Activated T-helper 2 cell treated with anti-CD3 and anti-CD28 coated beads, Interferon-gamma antibody, Interleukin-2, Interleukin-4, amounts not matched to agents 10 μg/mL and 5 μg/mL and 100 μg/mL, durations not matched to agents 14 hours and 24 hours and 36 hours (primary cell): ENCODE results near the gene GIGYF2. TPM values are rescaled to one million over a fixed set of nuclear protein-coding genes. Genes with fewer than 3 reads are reported as not detected.
"Not testable (repeated sequence)": the region's sequence is repeated elsewhere in the genome, so short reads cannot be mapped to it uniquely, and the experiment has no call there.

Source experiments
- DNase-seq: peaks from one replicate; pipeline ENCODE4 v3.0.0; 2021; ENCODE audit warnings: low spot score
- H3K27ac Mint-ChIP-seq: one replicate; pipeline ENCODE4 v1.8.0; 2021; ENCODE audit warnings: mixed read lengths
- H3K27me3 Mint-ChIP-seq: one replicate; pipeline ENCODE4 v1.8.0; 2021; ENCODE audit warnings: low read depth, mixed read lengths
- H3K36me3 Mint-ChIP-seq: one replicate; pipeline ENCODE4 v1.8.0; 2021; ENCODE audit warnings: low read depth, mixed read lengths
- H3K4me1 Mint-ChIP-seq: one replicate; pipeline ENCODE4 v1.8.0; 2021; ENCODE audit warnings: low read depth, mixed read lengths
- H3K4me3 Mint-ChIP-seq: one replicate; pipeline ENCODE4 v1.8.0; 2021; ENCODE audit warnings: low read depth, mild to moderate bottlenecking, moderate library complexity, mixed read lengths
- H3K9me3 Mint-ChIP-seq: one replicate; pipeline ENCODE4 v1.8.0; 2021; ENCODE audit warnings: mixed read lengths
- intact Hi-C: fragments of 100-400 bp; cut with micrococcal nuclease; formaldehyde crosslinking; loops from one replicate; pipeline ENCODE4 v1.15.1; 2023
- total RNA-seq: library from RNA; stranded (reverse); gene quantifications from 2 replicates; pipeline ENCODE4 v1.2.3, GENCODE V29; 2022

The GIGYF2 gene
- total RNA-seq, 1 donor from 2014 or later, result 64.7 TPM

DNA sequence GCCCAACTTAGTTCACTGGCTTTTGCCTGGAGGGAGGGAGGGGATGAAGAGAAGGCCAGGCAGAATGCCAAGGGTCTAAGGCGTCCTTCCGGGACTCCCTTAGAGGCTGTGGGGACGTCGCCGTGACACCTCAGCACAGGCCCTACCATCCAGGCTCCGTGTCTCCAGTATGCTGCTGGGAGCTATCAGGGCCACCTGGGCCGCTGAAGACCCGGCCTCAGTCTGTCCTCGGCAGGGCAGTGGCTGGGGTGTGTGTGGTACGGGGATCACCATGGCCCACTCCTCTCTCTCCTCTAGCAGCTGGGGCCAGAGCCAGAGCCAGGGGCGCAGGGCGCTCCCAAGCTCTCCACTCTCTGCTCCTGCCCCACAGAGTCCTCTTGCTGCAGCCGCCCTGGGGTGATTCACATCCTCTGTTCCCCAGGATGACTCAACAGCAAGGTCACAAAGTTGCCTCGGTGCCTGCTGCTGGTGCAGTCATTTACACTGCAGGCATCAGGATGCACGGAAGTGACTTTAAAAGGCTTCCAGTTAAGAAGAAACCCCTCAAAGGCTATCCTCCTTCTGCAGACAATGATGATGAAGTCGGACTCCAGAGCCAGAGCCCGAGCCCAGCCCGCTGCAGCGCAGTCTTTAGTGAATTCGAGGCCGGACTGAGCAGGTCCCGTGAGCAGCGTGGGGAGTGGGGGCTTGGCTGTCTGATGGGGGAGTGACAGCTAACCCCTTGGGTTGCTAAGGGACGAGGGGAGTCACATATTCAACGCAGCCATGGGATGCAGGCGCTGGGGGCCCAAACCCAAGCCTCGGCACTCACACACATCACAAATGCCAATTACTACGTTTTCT, 204.8 kb downstream of the GIGYF2 start:
- Mint-ChIP-seq H3K27me3 (no peaks in the 10 kb centered on the region), H3K9me3 (no peaks in the 10 kb centered on the region), H3K27ac (peak overlapping the region; percentile 76), H3K4me1 (peaks cover 10% of the 10 kb centered on the region), H3K36me3 (no peaks in the 10 kb centered on the region), H3K4me3 (no peak overlapping the region)
- no peak for DNase-seq
- intact Hi-C loops, result no loop called here

DNA sequence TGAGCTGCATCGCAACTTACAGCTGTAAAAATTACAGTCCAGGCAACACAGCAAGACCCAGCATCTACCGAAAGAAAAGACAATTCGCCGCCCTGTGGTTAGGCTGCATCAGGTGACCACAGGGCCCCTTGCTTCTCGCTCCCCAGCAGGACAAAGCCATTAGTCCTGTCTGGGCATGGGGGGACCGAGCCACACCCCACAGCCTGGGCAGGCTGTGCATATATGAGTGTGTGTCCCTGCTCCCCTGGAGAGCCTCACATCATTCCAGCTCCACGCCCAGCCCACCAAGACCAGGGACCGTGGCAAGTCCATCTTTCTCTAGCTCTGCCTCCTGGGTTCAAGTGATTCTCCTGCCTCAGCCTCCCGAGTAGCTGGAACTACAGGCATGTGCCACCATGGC, 206.9 kb downstream of the GIGYF2 start:
- H3K27ac Mint-ChIP-seq, result no peak overlapping the region
- intact Hi-C loops, result no loop called here
- peaks cover 3% of the 10 kb centered on the region for H3K27me3 Mint-ChIP-seq
- DNase-seq, result no peak
- peaks cover 5% of the 10 kb centered on the region for H3K4me1 Mint-ChIP-seq
- no peaks in the 10 kb centered on the region for H3K9me3 Mint-ChIP-seq
- H3K4me3 Mint-ChIP-seq, result no peak overlapping the region
- H3K36me3 Mint-ChIP-seq, result no peaks in the 10 kb centered on the region

DNA sequence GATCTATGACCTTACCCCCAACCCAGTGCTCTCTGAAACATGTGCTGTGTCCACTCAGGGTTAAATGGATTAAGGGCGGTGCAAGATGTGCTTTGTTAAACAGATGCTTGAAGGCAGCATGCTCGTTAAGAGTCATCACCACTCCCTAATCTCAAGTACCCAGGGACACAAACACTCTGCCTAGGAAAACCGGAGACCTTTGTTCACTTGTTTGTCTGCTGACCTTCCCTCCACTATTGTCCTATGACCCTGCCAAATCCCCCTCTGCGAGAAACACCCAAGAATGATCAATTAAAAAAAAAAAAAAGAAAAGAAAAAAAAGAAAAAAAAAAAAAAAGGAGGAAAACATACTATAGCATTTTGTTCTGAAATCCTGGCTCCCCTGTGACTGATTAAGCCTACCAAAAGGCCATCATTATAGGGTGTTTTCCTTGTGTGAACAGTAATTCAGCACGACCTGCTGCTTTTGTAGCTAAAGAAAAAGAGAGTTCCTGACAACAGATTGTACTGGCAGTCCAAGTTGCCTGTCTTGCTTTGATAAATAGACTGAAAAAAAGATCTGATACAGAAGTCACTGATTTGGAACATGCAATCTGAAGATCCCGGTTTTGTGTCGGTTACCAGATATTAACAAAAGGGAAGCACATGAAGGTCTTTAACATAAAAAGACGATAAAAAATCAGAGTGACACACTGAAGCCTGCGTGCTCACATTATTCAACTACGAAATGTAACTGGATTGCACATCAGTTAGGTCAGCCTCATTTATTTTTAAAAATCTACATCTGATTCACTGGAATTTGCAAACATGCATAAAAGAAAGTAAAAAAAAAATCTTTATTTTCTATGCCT, 210.0 kb downstream of the GIGYF2 start:
- H3K9me3 Mint-ChIP-seq, result peaks cover 10% of the 10 kb centered on the region
- H3K36me3 Mint-ChIP-seq, H3K4me1 Mint-ChIP-seq, DNase-seq, H3K27ac Mint-ChIP-seq, intact Hi-C loops, H3K4me3 Mint-ChIP-seq: not testable (repeated sequence)
- peaks cover 18% of the 10 kb centered on the region for H3K27me3 Mint-ChIP-seq

DNA sequence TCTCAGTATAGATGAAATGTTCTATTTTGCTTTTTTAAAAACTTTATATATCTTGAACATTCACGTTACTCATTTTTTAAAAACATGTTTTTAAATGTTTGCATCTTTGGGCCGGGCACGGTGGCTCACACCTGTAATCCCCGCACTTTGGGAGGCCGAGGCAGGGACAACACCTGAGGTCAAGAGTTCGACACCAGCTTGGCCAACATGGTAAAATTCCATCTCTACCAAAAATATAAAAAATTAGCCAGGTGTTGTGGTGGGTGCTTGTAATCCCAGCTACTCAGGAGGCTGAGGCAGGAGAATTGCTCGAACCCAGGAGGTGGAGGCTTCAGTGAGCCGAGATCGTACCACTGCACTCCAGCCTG, 210.6 kb downstream of the GIGYF2 start:
- peaks cover 10% of the 10 kb centered on the region for H3K9me3 Mint-ChIP-seq

DNA sequence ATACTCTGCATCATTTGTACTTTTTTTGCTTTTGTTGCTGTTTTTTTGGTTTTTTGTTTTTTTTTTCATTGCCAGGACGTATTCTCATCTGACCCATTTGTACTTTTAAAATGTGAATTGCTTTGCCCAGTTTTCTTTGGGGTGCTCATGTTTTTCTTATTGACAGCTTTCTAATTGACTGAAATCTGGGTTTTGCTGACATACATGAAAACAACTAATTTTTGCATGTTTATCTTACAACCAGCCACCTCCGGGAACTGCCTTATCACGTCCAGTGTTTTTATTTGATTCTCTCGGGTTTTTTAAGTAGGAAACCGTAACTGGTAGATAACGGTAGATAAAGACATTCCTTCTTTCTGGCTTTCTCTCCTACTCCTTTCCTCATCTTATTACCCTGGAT, 211.6 kb downstream of the GIGYF2 start:
- no peak for DNase-seq
- peaks cover 16% of the 10 kb centered on the region for H3K9me3 Mint-ChIP-seq
- H3K4me3 Mint-ChIP-seq, result no peak overlapping the region
- H3K27ac Mint-ChIP-seq, result no peak overlapping the region
- intact Hi-C loops, result no loop called here
- peaks cover 22% of the 10 kb centered on the region for H3K27me3 Mint-ChIP-seq
- H3K36me3 Mint-ChIP-seq, result no peaks in the 10 kb centered on the region
- H3K4me1 Mint-ChIP-seq, result no peaks in the 10 kb centered on the region

More for the DNA sequence above, 210.6 kb downstream of the GIGYF2 start:
- H3K27ac Mint-ChIP-seq, H3K4me1 Mint-ChIP-seq, H3K4me3 Mint-ChIP-seq, H3K36me3 Mint-ChIP-seq, intact Hi-C loops, DNase-seq: not testable (repeated sequence)
- peaks cover 18% of the 10 kb centered on the region for H3K27me3 Mint-ChIP-seq

Other genes starting within 250 kb of the GIGYF2 start
- not detected in 2 replicates for gene ALPI, start 241.2 kb upstream of the GIGYF2 start, total RNA-seq
- gene ECEL1, start 209.5 kb upstream of the GIGYF2 start, total RNA-seq, result 0.50 and 0.78 TPM in 2 replicates
- gene PRSS56, start 176.9 kb upstream of the GIGYF2 start, total RNA-seq, result not detected in 2 replicates
- gene CHRND, start 171.2 kb upstream of the GIGYF2 start, total RNA-seq, result not detected in 2 replicates
- not detected in 2 replicates for gene CHRNG, start 157.6 kb upstream of the GIGYF2 start, total RNA-seq
- gene TIGD1, start 146.8 kb upstream of the GIGYF2 start, total RNA-seq, result 7.4 and 9.1 TPM in 2 replicates
- 85.0 and 88.4 TPM in 2 replicates for gene EIF4E2, start 146.6 kb upstream of the GIGYF2 start, total RNA-seq
- gene EFHD1, start 63.7 kb upstream of the GIGYF2 start, total RNA-seq, result 0.16 and 0.48 TPM in 2 replicates
- gene KCNJ13, start 79.2 kb downstream of the GIGYF2 start, total RNA-seq, result not detected in 2 replicates
- gene SNORC, start 172.9 kb downstream of the GIGYF2 start, total RNA-seq, result 1.9 and 3.2 TPM in 2 replicates